Ishikawa (cell line): Measurements from ENCODE around the gene TBC1D22A.

Experiments used
- CEBPB ChIP-seq: IDR thresholded peaks from 2 replicates; pipeline ENCODE4 v1.6.1; 2012
- CREB1 ChIP-seq: IDR thresholded peaks from 2 replicates; pipeline ENCODE4 v1.6.1; 2012; ENCODE audit warnings: low read depth
- EGR1 ChIP-seq: IDR thresholded peaks from 2 replicates; pipeline ENCODE4 v1.6.1; 2012
- EP300 ChIP-seq: IDR thresholded peaks from 2 replicates; pipeline ENCODE4 v1.6.1; 2012; ENCODE audit warnings: borderline replicate concordance
- FOXM1 ChIP-seq: IDR thresholded peaks from 2 replicates; pipeline ENCODE4 v1.6.1; 2012; ENCODE audit warnings: low read depth, borderline replicate concordance
- MAX ChIP-seq: IDR thresholded peaks from 2 replicates; pipeline ENCODE4 v1.6.1; 2012
- NFIC ChIP-seq: IDR thresholded peaks from 2 replicates; pipeline ENCODE4 v1.6.1; 2012
- RAD21 ChIP-seq: IDR thresholded peaks from 2 replicates; pipeline ENCODE4 v1.6.1; 2012; ENCODE audit warnings: low read depth
- TAF1 ChIP-seq: IDR thresholded peaks from 2 replicates; pipeline ENCODE4 v1.6.1; 2012; ENCODE audit warnings: low read depth, mild to moderate bottlenecking
- TCF12 ChIP-seq: IDR thresholded peaks from 2 replicates; pipeline ENCODE4 v1.6.1; 2012; ENCODE audit warnings: low read depth
- TEAD4 ChIP-seq: IDR thresholded peaks from 2 replicates; pipeline ENCODE4 v1.6.1; 2012
- USF1 ChIP-seq: IDR thresholded peaks from 2 replicates; pipeline ENCODE4 v1.6.1; 2012
- YY1 ChIP-seq: IDR thresholded peaks from 2 replicates; pipeline ENCODE4 v1.6.1; 2012; ENCODE audit warnings: low read depth
- ZBTB7A ChIP-seq: IDR thresholded peaks from 2 replicates; pipeline ENCODE4 v1.6.1; 2012; ENCODE audit warnings: low read depth
- TF ChIP-seq, protein P1 (sequence below): IDR thresholded peaks from 2 replicates; pipeline ENCODE4 v1.6.1; 2012; ENCODE audit warnings: low read depth, mild to moderate bottlenecking

Gene TBC1D22A

GRCh38 chr22:46746620-46747019 is 15.8 kb upstream of the TBC1D22A start:
- no peak for TF ChIP-seq EP300
- TF ChIP-seq TCF12: no peak
- TF ChIP-seq CEBPB: no peak
- TF ChIP-seq ZBTB7A: no peak
- TF ChIP-seq FOXM1: no peak
- TF ChIP-seq USF1: no peak
- no peak for TF ChIP-seq TEAD4
- TF ChIP-seq, protein P1, sequence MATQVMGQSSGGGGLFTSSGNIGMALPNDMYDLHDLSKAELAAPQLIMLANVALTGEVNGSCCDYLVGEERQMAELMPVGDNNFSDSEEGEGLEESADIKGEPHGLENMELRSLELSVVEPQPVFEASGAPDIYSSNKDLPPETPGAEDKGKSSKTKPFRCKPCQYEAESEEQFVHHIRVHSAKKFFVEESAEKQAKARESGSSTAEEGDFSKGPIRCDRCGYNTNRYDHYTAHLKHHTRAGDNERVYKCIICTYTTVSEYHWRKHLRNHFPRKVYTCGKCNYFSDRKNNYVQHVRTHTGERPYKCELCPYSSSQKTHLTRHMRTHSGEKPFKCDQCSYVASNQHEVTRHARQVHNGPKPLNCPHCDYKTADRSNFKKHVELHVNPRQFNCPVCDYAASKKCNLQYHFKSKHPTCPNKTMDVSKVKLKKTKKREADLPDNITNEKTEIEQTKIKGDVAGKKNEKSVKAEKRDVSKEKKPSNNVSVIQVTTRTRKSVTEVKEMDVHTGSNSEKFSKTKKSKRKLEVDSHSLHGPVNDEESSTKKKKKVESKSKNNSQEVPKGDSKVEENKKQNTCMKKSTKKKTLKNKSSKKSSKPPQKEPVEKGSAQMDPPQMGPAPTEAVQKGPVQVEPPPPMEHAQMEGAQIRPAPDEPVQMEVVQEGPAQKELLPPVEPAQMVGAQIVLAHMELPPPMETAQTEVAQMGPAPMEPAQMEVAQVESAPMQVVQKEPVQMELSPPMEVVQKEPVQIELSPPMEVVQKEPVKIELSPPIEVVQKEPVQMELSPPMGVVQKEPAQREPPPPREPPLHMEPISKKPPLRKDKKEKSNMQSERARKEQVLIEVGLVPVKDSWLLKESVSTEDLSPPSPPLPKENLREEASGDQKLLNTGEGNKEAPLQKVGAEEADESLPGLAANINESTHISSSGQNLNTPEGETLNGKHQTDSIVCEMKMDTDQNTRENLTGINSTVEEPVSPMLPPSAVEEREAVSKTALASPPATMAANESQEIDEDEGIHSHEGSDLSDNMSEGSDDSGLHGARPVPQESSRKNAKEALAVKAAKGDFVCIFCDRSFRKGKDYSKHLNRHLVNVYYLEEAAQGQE: no peak
- TF ChIP-seq MAX: no peak
- no peak for TF ChIP-seq YY1
- TF ChIP-seq TAF1: no peak
- TF ChIP-seq CREB1: no peak
- no peak for TF ChIP-seq NFIC
- no peak for TF ChIP-seq EGR1
- TF ChIP-seq RAD21: no peak

- TF ChIP-seq TEAD4 (no peak), YY1 (no peak), USF1 (no peak)
Measured at GRCh38 chr22:46747646-46748045, 14.8 kb upstream of the TBC1D22A start.

GRCh38 chr22:46748206-46748907 is 14.1 kb upstream of the TBC1D22A start:
- TF ChIP-seq MAX (no peak), USF1 (no peak), EGR1 (no peak), CEBPB (no peak), NFIC (no peak), TCF12 (no peak), FOXM1 (no peak), CREB1 (no peak), YY1 (no peak), EP300 (no peak), TAF1 (no peak), ZBTB7A (no peak)
- TF ChIP-seq, protein P1: no peak

DNA sequence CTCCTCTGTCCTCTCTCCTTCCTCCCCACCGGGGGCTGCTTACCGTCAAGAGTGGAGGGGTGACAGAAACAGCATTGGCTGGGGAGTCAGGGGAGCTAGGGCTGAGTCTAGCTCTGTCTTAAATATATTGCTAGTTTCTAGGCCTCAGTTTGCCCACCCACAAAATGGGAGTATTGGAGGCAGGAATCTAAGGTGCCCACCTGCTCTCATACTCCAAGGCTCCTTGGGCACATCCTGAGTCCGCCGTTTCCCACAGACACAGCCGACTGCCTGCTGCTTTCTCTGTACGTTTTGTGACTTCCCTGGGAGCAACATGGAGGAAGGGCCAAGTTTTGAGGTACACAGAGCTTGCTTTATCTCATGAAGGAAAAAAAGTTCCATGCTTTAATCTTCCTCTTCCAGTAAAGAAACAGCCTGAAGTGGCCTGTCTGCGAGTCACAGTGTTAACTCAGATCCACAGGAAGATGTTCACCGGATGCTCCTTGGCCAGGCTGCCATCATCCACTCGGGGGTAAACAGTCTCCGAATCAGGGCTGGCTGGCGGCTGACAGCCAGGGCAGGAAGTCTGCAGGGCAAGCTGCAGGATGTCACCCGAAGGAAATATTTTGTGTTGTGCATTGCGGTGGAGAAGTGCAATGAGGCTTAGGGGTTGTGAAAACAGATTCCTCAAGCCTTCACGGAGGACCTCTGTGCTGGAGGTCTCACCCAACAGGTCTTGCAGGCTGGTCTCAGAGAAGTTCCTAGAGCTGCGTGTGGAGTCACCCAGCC is 13.4 kb upstream of the TBC1D22A start:
- TF ChIP-seq ZBTB7A (no peak), EP300 (no peak), CEBPB (no peak), TEAD4 (no peak), CREB1 (no peak), TAF1 (no peak), NFIC (no peak), YY1 (no peak), RAD21 (no peak)

- TF ChIP-seq EP300: peak; percentile 66
- peak; percentile 33; the same call in 1 of the 2 replicates for TF ChIP-seq NFIC
- peak; percentile 52; the same call in 1 of the 2 replicates for TF ChIP-seq TEAD4
- TF ChIP-seq YY1: no peak
- 0 out of 2 replicates have a peak, but pooled peaks have one; percentile 60 for TF ChIP-seq TCF12
- TF ChIP-seq RAD21: 0 out of 2 replicates have a peak, but pooled peaks have one; percentile 2
- no peak for TF ChIP-seq TAF1
- no peak for TF ChIP-seq MAX
Measured at GRCh38 chr22:46749682-46750529, 12.5 kb upstream of the TBC1D22A start.
